Suppressor macrophage treated with lipopolysaccharide for 1 hour (primary cell): ENCODE measurements around the gene SLC35G2.
"Not testable (repeated sequence)": the region's sequence is repeated elsewhere in the genome, so short reads cannot be mapped to it uniquely, and the experiment has no call there.

Experiments used
- DNase-seq, 3 donors: peaks; one replicate each; pipeline ENCODE4 v3.0.0-alpha.2; 2020 to 2022

SLC35G2 gene

DNA sequence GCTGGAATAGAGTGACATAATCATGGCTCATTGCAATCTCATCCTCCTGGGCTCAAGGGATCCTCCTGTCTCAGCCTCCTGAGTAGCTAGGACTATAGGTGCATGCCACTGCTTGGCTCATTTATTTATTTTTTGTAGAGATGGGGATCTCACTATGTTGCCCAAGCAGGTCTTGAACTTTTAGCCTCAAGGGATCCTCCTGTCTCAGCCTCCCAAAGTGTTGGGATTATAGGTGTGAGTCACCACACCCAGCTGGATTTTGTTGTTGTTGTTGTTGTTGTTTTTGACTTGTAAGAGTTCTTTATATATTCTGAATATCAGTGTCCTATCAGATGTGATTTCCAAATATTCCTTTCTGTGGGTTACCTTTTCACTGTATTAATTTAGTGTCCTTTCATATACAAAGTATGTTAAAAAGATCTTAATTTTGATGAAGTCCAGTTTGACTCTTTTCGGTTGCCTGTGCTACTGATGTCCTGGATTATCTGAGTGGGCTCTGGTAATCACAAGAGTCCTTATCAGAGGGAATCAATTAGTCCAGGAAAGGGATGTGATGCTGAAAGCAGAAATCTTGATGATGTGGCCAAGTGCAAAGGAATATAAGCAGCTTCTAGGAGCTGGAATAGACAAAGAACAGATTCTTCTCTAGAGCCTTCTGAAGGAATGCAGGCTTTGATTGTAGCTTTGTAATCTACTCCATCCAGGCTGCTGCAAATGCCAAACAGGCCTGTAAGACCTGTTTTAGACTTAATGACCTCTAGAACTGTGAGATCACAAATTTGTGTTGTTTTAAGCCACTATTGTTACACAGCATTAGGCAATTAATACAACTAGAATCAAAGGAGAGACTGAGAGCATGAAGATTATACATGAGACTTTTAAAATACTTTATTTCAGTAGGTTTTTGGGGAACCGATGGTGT is 73.3 kb downstream of the SLC35G2 start:
- no peak for DNase-seq

DNA sequence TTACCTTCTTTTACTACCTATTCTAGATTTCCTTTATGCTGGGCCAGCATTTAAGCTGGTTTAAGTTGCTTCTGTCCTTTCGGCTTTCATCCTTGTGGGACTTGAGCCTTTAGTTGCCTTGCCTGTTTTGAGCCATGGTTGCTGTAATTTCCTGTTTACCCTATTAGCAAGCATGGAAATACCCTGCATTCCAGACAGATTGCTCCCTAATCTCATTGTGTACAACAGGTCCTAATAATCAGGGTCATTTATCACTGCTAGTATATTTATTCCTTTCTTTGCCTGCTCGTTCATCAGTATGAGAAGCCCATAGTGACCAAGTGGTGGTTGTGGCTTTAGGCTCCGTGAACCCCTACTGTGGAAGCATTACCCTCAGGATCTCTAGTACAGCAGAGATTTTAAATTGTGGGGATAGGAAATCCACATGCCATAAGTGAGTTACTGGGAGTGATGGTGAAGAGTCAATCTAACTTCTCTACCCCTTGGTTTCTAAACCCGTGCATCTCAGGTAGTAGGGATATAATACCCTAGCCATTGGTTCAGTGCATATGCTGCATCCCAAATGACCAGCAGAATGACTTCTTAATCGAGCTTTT is 75.0 kb downstream of the SLC35G2 start:
- peak; percentile 15 to 28 (median 20) for DNase-seq

GRCh38 chr3:136897171-136897570 is 78.2 kb downstream of the SLC35G2 start:
- not testable (repeated sequence) for DNase-seq

DNA sequence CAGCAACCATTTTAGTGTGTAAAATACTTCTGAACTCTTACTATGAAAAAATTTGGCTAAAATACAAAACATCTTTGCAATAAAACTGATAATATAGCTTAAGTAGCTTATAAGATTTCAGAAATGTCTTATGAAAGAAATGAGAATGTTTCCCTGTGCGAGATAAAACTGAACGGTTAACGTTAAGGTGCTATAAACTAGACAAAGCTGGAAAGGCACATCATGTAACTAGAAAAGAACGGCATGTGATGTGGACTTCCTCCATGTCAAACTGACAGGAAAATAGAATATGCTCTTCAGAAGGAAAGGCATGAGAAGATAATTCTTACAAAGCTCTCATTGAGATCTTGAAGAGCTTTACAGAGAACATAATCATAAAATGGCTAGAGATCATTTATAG is 79.6 kb downstream of the SLC35G2 start:
- no peak for DNase-seq

DNA sequence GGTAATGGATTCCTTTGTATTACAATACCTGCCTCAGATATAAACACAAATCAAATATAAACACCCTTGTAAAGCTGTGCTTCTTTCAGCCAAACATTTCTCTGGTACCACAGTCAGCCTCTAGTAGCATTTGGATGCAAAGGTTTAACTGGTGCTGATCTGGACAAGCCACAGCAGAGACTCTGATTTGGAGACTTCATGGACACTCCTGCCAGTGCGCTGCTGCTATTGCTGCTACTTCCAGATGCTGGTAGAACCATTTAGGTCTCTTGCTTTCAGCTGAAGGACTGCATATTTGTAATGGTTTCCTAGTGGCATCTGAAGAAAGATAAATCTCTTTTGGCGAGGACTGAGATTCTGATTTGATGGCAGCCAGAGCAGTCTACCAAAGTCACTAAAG is 80.0 kb downstream of the SLC35G2 start:
- DNase-seq, result no peak

GRCh38 chr3:136899622-136900158 is 80.8 kb downstream of the SLC35G2 start:
- DNase-seq, result no peak

- peak; percentile 9 to 32 (median 27) for DNase-seq
These were observed 81.8 kb downstream of the SLC35G2 start for GRCh38 chr3:136900694-136901093.

- no peak for DNase-seq
These were observed 82.5 kb downstream of the SLC35G2 start for GRCh38 chr3:136901391-136901790.

- peak in 2 of 3 donors; percentile 6 to 24 for DNase-seq
These were observed 83.6 kb downstream of the SLC35G2 start for GRCh38 chr3:136902530-136902929.

DNA sequence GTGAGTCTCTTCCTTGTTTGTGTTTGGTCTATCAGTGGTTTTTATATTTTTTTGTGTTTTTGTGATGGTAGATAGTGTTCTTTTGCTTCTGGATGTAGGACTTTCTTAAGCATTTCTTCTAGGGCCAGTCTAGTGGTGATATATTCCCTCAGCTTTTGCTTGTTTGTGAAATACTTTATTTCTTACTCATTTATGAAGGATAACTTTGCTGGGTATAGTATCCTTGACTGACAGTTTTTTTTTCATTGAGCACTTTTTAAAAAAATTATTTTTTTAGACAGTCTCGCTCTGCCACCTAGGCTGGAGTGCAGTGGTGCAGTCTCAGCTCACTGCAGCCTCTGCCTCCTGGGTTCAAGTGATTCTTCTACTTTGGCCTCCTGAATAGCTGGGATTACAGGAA is 85.0 kb downstream of the SLC35G2 start:
- no peak for DNase-seq

GRCh38 chr3:136904746-136905145 is 85.8 kb downstream of the SLC35G2 start:
- no peak for DNase-seq
